Psoas muscle (tissue), 8 donors: ENCODE data around the gene SYNGR1. TPM values are rescaled to one million over a fixed set of nuclear protein-coding genes. Genes with fewer than 3 reads are reported as not detected.

Experiments used
- ATAC-seq, 4 donors: fragments of 200-7000 bp; cut with Tn5 transposase; one replicate each; pipeline ENCODE4 v1.9.1; 2020; ENCODE audit warnings: moderate library complexity in 3 of 4, mild to moderate bottlenecking in 2 of 4
- DNase-seq, 2 donors: peaks; one replicate each; pipeline ENCODE4 v3.0.0-alpha.2; 2020
- H3K27ac ChIP-seq: fragments of 200-600 bp; one replicate; pipeline ENCODE4 v1.8.0; 2022
- H3K27me3 ChIP-seq, 3 donors: fragments of 200-600 bp in 1 of 3; one replicate each; pipeline versions ENCODE4 v1.6.1 to v1.8.0; 2013 to 2022; ENCODE audit warnings: low read length in 2 of 3, mild to moderate bottlenecking in 2 of 3, moderate library complexity in 1 of 3; ENCODE audit not compliant: insufficient read depth in 3 of 3
- H3K36me3 ChIP-seq, 2 donors: fragments of 200-600 bp in 1 of 2; one replicate each; pipeline versions ENCODE4 v1.6.1 to v1.8.0; 2013 to 2022; ENCODE audit warnings: low read depth in 1 of 2, mild to moderate bottlenecking in 1 of 2, moderate library complexity in 1 of 2; ENCODE audit not compliant: insufficient read depth in 1 of 2
- H3K4me1 ChIP-seq: fragments of 200-600 bp; one replicate; pipeline ENCODE4 v1.8.0; 2022
- H3K4me3 ChIP-seq: fragments of 200-600 bp; one replicate; pipeline ENCODE4 v1.8.0; 2022; ENCODE audit warnings: mild to moderate bottlenecking
- H3K9me3 ChIP-seq: fragments of 200-600 bp; one replicate; pipeline ENCODE4 v1.8.0; 2022
- CTCF ChIP-seq: fragments of 200-600 bp; IDR thresholded peaks from one replicate; pipeline ENCODE4 v1.8.0; 2022; ENCODE audit warnings: antibody characterized with exemption
- WGBS, 3 donors: extraction: QIAGEN DNeasy Blood & Tissue Kit; methylation state at CpG; one replicate each; pipeline versions ENCODE4 v1.1.6 to v1.1.7; 2013; 5-methylcytosine and 5-hydroxymethylcytosine counted together
- intact Hi-C, 2 donors: fragments of 100-400 bp; cut with DNase I; formaldehyde crosslinking; loops; one replicate each; pipeline versions ENCODE4 v1.11.0 to v1.14.2; 2022
- polyA plus RNA-seq, 3 donors: library from polyadenylated mRNA; stranded (reverse); fragments of 200-250 nt; gene quantifications; one replicate each; pipeline ENCODE4 v1.2.3, GENCODE V29; 2013
- total RNA-seq, 4 donors: library from RNA; stranded (reverse); fragmentation: NEBNext Ultra II Directional in 2 of 4; extraction: Animal tissue kit (Norgen Biotek cat#: 25700) in 2 of 4; gene quantifications; one replicate each; pipeline versions ENCODE4 v1.2.1 to v1.2.4, GENCODE V29; 2021 to 2023
- donor health status: healthy with polysubstance abuse.
- donor health status: DM: no; HTN: no; CAD: no; lungs with moderate emphysema.
- donor health status: Bipolar disorder and iron deficiency.
- donor health status: healthy.
- donor health status: DM: yes; HTN: yes; CAD: no.
- donor health status: DM: no; HTN: no; CAD: no.
- donor health status: DM: no; HTN: no; CAD: no.
- donor health status: DM: yes; HTN: yes; CAD: no.

Gene SYNGR1
- total and polyA plus RNA-seq, 7 donors = 15.3 to 39.9 (median 20.4) TPM

- WGBS, 3 donors = 85 to 96% (median 94%) methylated on average over 12 of the region's 12 CpGs
- Histone ChIP-seq H3K36me3 (peaks cover 2 to 76% of the 10 kb centered on the region in 2 donors), H3K27ac (no peak overlapping the region), H3K4me1 (peaks cover 26% of the 10 kb centered on the region), H3K27me3 (no peaks in the 10 kb centered on the region), H3K4me3 (no peak overlapping the region), H3K9me3 (no peaks in the 10 kb centered on the region)
- no peak for TF ChIP-seq CTCF
- no peak for ATAC-seq
- intact Hi-C loops = no loop called here
- DNase-seq = peak in 1 of 2 donors; percentile 2
These were observed 68.9 kb downstream of the SYNGR1 start for GRCh38 chr22:39418696-39419095.

GRCh38 chr22:39419096-39419495 is 69.3 kb downstream of the SYNGR1 start:
- intact Hi-C loops = no loop called here
- Histone ChIP-seq H3K4me3 (no peak overlapping the region), H3K36me3 (peaks cover 2 to 80% of the 10 kb centered on the region in 2 donors), H3K27ac (no peak overlapping the region), H3K9me3 (no peaks in the 10 kb centered on the region), H3K27me3 (no peaks in the 10 kb centered on the region), H3K4me1 (peaks cover 22% of the 10 kb centered on the region)
- no peak for TF ChIP-seq CTCF
- ATAC-seq (no peak), DNase-seq (no peak)
- WGBS, 3 donors = 83 to 92% (median 86%) methylated on average over 4 to 6 of the region's 6 CpGs

- WGBS, 3 donors = 74 to 92% (median 77%) methylated on average over 5 of the region's 5 CpGs
- ATAC-seq = no peak
- Histone ChIP-seq H3K27me3 (no peaks in the 10 kb centered on the region), H3K4me3 (no peak overlapping the region), H3K27ac (no peak overlapping the region), H3K9me3 (no peaks in the 10 kb centered on the region), H3K4me1 (peaks cover 17% of the 10 kb centered on the region), H3K36me3 (peaks cover 4 to 89% of the 10 kb centered on the region in 2 donors)
- DNase-seq = no peak
- intact Hi-C loops = no loop called here
- TF ChIP-seq CTCF = no peak
These were observed 70.1 kb downstream of the SYNGR1 start for GRCh38 chr22:39419911-39420310.

- 91 to 96% (median 93%) methylated on average over 9 to 11 of the region's 11 CpGs for WGBS, 3 donors
- H3K4me3 ChIP-seq = no peak overlapping the region
- H3K4me1 ChIP-seq = peaks cover 5% of the 10 kb centered on the region
- ATAC-seq (peak in 1 of 4 donors; percentile 8), DNase-seq (peak in 1 of 2 donors; percentile 7)
- H3K27ac ChIP-seq = no peak overlapping the region
- H3K9me3 ChIP-seq = no peaks in the 10 kb centered on the region
- intact Hi-C loops = no loop called here
- H3K27me3 ChIP-seq = no peaks in the 10 kb centered on the region
- no peak for TF ChIP-seq CTCF
- H3K36me3 ChIP-seq = peaks cover 5 to 95% of the 10 kb centered on the region in 2 donors
These were observed 71.9 kb downstream of the SYNGR1 start for GRCh38 chr22:39421691-39422090.

- TF ChIP-seq CTCF = no peak
- Histone ChIP-seq H3K36me3 (peaks cover 5 to 95% of the 10 kb centered on the region in 2 donors), H3K4me1 (peaks cover 3% of the 10 kb centered on the region), H3K4me3 (no peak overlapping the region), H3K27ac (no peak overlapping the region), H3K27me3 (no peaks in the 10 kb centered on the region), H3K9me3 (no peaks in the 10 kb centered on the region)
- WGBS, 3 donors = 78 to 82% (median 82%) methylated on average over 6 to 7 of the region's 7 CpGs
- no peak for DNase-seq
- intact Hi-C loops = no loop called here
- no peak for ATAC-seq
These were observed 72.3 kb downstream of the SYNGR1 start for GRCh38 chr22:39422101-39422500.
